ENCODE data around the gene EPHX1. TPM values are rescaled to one million over a fixed set of nuclear protein-coding genes. Genes with fewer than 3 reads are reported as not detected.

The EPHX1 gene
- polyA plus RNA-seq, 2 of the 4 experiments (the other 2 are of a cell fraction), result 150 to 252 TPM

GRCh38 chr1:225892307-225892706 lies 82.4 kb downstream of the EPHX1 start:
- CTCF ChIA-PET, result interaction anchor here (1.8 to 19.4 kb wide), 2 partner anchors 10 to 15 kb away, joined by 7 to 207 read pairs; partner anchors contain the start of gene TMEM63A
- FAIRE-seq (no peak), ATAC-seq (no peak), DNase-seq (ENCODE audit: low read depth in 1 of 2, low spot score in 1 of 2) (no peak)
- Histone ChIP-seq H3K9me3 (no peaks in the 10 kb centered on the region), H3K27ac (no peak overlapping the region), H3K4me3 (no peak overlapping the region), H3K4me2 (no peak overlapping the region), H3K4me1 (peaks cover 35% of the 10 kb centered on the region)
- POLR2A ChIA-PET, result no interaction called here
- 79% methylated on average over 6 of the region's 6 CpGs for WGBS (ENCODE audit: missing lambda C conversion rate)
- TF ChIP-seq E2F6 (IDR thresholded peaks at IDR 0.05; ENCODE audit: borderline replicate concordance, low read depth) (no peak), KDM5A (IDR thresholded peaks at IDR 0.05) (no peak), CTCF (IDR thresholded peaks at IDR 0.05) (no peak), SREBF2 (IDR thresholded peaks at IDR 0.05) (no peak), NR3C1 (IDR thresholded peaks at IDR 0.05) (no peak), RFX5 (IDR thresholded peaks at IDR 0.05) (no peak), MAX (IDR thresholded peaks at IDR 0.05) (no peak), TFCP2L1 (CRISPR knock-in tag; IDR thresholded peaks at IDR 0.05) (no peak), FOXS1 (CRISPR knock-in tag; IDR thresholded peaks at IDR 0.05) (no peak), ZSCAN20 (CRISPR knock-in tag; IDR thresholded peaks at IDR 0.05) (no peak), CEBPB (IDR thresholded peaks at IDR 0.05) (no peak), NPAS2 (CRISPR knock-in tag; IDR thresholded peaks at IDR 0.05; ENCODE audit: borderline replicate concordance) (no peak), CBX8 (IDR thresholded peaks at IDR 0.05) (no peak), PBX3 (IDR thresholded peaks at IDR 0.05) (no peak)

Other genes with a start within 250 kb of the EPHX1 start
- 124 and 142 TPM in 2 replicates for gene ENAH, start 157.0 kb upstream of the EPHX1 start, polyA plus RNA-seq (2011; rRNA removed)
- gene ENAH, start 157.0 kb upstream of the EPHX1 start, polyA plus RNA-seq (2017; fragmentation: RNase III; extraction: RNeasy Plus Mini Kit Qiagen cat#74134 plus additional on column Dnase treatment), result 155 to 172 TPM (median 167 TPM) in 3 replicates
- 512 and 629 TPM in 2 replicates for gene SRP9, start 32.3 kb upstream of the EPHX1 start, polyA plus RNA-seq (2011; rRNA removed)
- 341 to 356 TPM (median 352 TPM) in 3 replicates for gene SRP9, start 32.3 kb upstream of the EPHX1 start, polyA plus RNA-seq (2017; fragmentation: RNase III; extraction: RNeasy Plus Mini Kit Qiagen cat#74134 plus additional on column Dnase treatment)
- gene TMEM63A, start 72.3 kb downstream of the EPHX1 start, polyA plus RNA-seq (2011; rRNA removed), result 9.5 and 12.4 TPM in 2 replicates
- 6.9 to 7.5 TPM (median 7.4 TPM) in 3 replicates for gene TMEM63A, start 72.3 kb downstream of the EPHX1 start, polyA plus RNA-seq (2017; fragmentation: RNase III; extraction: RNeasy Plus Mini Kit Qiagen cat#74134 plus additional on column Dnase treatment)
- 0.93 and 1.00 TPM in 2 replicates for gene LEFTY1, start 79.0 kb downstream of the EPHX1 start, polyA plus RNA-seq (2011; rRNA removed)
- gene LEFTY1, start 79.0 kb downstream of the EPHX1 start, polyA plus RNA-seq (2017; fragmentation: RNase III; extraction: RNeasy Plus Mini Kit Qiagen cat#74134 plus additional on column Dnase treatment), result 0.10 to 0.32 TPM (median 0.24 TPM) in 3 replicates
- gene PYCR2, start 114.1 kb downstream of the EPHX1 start, polyA plus RNA-seq (2011; rRNA removed), result 45.4 and 45.8 TPM in 2 replicates
- 48.1 to 56.3 TPM (median 50.5 TPM) in 3 replicates for gene PYCR2, start 114.1 kb downstream of the EPHX1 start, polyA plus RNA-seq (2017; fragmentation: RNase III; extraction: RNeasy Plus Mini Kit Qiagen cat#74134 plus additional on column Dnase treatment)
- 0.08 TPM in 1 of 2 replicates, not detected in the other for gene LEFTY2, start 131.1 kb downstream of the EPHX1 start, polyA plus RNA-seq (2011; rRNA removed)
- not detected in 3 replicates for gene LEFTY2, start 131.1 kb downstream of the EPHX1 start, polyA plus RNA-seq (2017; fragmentation: RNase III; extraction: RNeasy Plus Mini Kit Qiagen cat#74134 plus additional on column Dnase treatment)
- gene SDE2, start 189.2 kb downstream of the EPHX1 start, polyA plus RNA-seq (2011; rRNA removed), result 15.6 and 24.8 TPM in 2 replicates
- gene SDE2, start 189.2 kb downstream of the EPHX1 start, polyA plus RNA-seq (2017; fragmentation: RNase III; extraction: RNeasy Plus Mini Kit Qiagen cat#74134 plus additional on column Dnase treatment), result 8.4 to 9.2 TPM (median 8.8 TPM) in 3 replicates

Data from A549 (cell line).